HG03066 (cell line): ENCODE results near the gene MED27.

Experiments
- ATAC-seq: cut with Tn5 transposase; IDR thresholded peaks from one replicate; pipeline ENCODE4 v1.9.1; 2021; ENCODE audit warnings: low read depth; ENCODE audit not compliant: unreplicated experiment

The MED27 gene

GRCh38 chr9:131976157-131977108 lies 103.2 kb downstream of the MED27 start:
- no peak for ATAC-seq

- no peak for ATAC-seq
Measured at GRCh38 chr9:131972889-131973288, 106.8 kb downstream of the MED27 start.

- no peak for ATAC-seq
Measured at GRCh38 chr9:131971482-131972074, 108.1 kb downstream of the MED27 start.

GRCh38 chr9:131969469-131969989 lies 110.1 kb downstream of the MED27 start:
- ATAC-seq: no peak

- no peak for ATAC-seq
Measured at GRCh38 chr9:131968632-131969031, 111.0 kb downstream of the MED27 start.

- no peak for ATAC-seq
Measured at GRCh38 chr9:131965841-131966240, 113.8 kb downstream of the MED27 start.

GRCh38 chr9:131965103-131965502 lies 114.6 kb downstream of the MED27 start:
- no peak for ATAC-seq

GRCh38 chr9:131963072-131964030 lies 116.3 kb downstream of the MED27 start:
- no peak for ATAC-seq

- no peak for ATAC-seq
Measured at GRCh38 chr9:131961496-131961880, 118.2 kb downstream of the MED27 start.

GRCh38 chr9:131960851-131961495 lies 118.7 kb downstream of the MED27 start:
- ATAC-seq: no peak

GRCh38 chr9:131960311-131960710 lies 119.4 kb downstream of the MED27 start:
- ATAC-seq: no peak

- ATAC-seq: no peak
Measured at GRCh38 chr9:131959887-131960286, 119.8 kb downstream of the MED27 start.

- no peak for ATAC-seq
Measured at GRCh38 chr9:131959056-131959455, 120.6 kb downstream of the MED27 start.

GRCh38 chr9:131954299-131954698 lies 125.4 kb downstream of the MED27 start:
- ATAC-seq: no peak

- ATAC-seq: no peak
Measured at GRCh38 chr9:131951905-131952304, 127.8 kb downstream of the MED27 start.

GRCh38 chr9:131951155-131951554 lies 128.5 kb downstream of the MED27 start:
- no peak for ATAC-seq

- ATAC-seq: no peak
Measured at GRCh38 chr9:131950487-131950886, 129.2 kb downstream of the MED27 start.

- ATAC-seq: no peak
Measured at GRCh38 chr9:131946180-131946579, 133.5 kb downstream of the MED27 start.

- ATAC-seq: no peak
Measured at GRCh38 chr9:131943351-131943841, 136.3 kb downstream of the MED27 start.

- ATAC-seq: no peak
Measured at GRCh38 chr9:131942146-131942720, 137.4 kb downstream of the MED27 start.
